GM18868 (cell line): ENCODE measurements around the gene FRMD3.
A peak's percentile ranks its signal among the peaks of the same experiment; 100 is the strongest.

Experiments used
- ATAC-seq: cut with Tn5 transposase; IDR thresholded peaks from one replicate; pipeline ENCODE4 v1.9.1; 2021; ENCODE audit warnings: mild to moderate bottlenecking, moderate library complexity; ENCODE audit not compliant: unreplicated experiment

Gene FRMD3

GRCh38 chr9:83343366-83343999, 194.7 kb downstream of the FRMD3 start:
- no peak for ATAC-seq

GRCh38 chr9:83342731-83343130, 195.5 kb downstream of the FRMD3 start:
- no peak for ATAC-seq

- no peak for ATAC-seq
Observed at GRCh38 chr9:83342006-83342405, 196.2 kb downstream of the FRMD3 start.

DNA sequence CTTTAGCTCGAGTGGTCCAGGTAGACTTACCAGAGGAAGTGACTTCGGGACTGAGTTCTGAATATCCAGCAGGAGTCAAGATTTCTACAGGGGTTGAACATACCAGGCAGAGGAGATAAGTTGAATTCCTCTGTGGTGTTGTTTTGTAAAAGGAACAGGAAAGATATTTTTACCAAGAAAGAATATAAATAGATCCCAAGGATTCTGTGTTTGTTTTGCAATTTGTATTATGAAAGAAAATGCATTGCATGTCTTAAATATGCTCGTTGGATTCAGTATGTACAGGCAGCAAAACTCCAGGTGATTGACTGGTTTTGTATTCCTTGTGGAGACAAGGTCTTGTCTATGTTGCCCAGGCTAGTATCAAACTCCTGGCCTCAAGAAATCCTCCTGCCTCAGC, 197.8 kb downstream of the FRMD3 start:
- ATAC-seq = no peak

GRCh38 chr9:83339435-83339834, 198.8 kb downstream of the FRMD3 start:
- ATAC-seq = no peak

- no peak for ATAC-seq
Observed at GRCh38 chr9:83336706-83337105, 201.5 kb downstream of the FRMD3 start.

DNA sequence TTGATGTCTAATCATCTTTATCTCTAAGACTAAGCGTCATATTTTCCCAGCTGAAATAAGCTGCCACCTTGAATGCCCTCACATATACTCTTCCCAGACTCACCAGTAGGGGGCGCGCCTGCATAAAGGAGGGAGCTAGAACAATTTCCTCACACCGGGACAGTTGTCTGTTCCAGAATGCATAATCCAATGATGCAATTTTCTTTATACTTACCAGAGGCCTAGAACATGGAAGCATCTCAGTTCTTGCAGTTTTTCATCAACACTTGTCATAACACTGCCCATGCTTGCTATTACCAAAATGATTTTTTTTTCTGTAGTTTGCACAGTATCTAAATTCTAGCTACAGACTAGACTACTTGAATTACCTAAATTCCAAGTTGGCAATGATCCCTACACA, 203.9 kb downstream of the FRMD3 start:
- peak; percentile 83 for ATAC-seq

DNA sequence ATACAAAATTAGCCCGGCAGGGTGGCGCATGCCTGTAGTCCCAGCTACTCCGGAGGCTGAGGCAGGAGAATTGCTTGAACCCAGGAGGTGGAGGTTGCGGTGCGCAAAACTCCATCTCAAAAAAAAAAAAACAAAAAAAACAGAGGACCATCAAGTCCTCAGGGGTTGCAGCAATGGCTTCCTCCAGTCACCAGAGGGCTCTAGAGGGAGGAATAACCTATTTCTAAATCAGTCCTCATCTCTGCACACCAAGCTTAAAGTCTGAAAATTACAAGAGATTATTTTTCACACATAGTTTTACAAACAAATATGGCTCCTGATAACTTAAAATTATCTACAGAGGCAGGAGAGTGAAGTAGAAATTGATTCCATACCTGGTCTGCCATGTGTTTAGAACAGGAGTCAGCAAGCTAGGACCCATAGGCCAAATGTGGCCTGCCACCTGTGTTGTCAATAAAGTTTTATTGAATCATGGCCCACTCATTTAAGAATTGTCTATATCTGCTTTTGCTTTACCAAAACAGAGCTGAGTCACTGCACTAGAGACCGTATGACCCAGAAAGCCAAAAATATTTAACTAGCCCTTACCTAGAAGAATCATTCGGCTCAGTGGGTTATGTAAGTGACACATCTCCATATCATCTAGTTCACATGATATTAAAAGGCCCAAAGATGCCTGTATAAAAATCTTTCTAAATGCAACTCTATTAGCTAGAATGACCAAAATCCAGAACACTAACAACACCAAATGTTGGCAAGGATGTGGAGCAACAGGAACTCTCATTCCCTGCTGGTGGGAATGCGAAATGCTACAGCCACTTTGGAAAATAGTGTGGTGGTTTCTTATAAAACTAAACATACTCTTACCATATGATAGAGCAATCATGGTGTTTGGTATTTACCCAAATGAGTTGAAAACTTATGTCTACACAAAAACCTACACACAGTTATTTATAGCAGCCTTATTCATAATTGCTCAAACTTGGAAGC, 207.7 kb downstream of the FRMD3 start:
- no peak for ATAC-seq

DNA sequence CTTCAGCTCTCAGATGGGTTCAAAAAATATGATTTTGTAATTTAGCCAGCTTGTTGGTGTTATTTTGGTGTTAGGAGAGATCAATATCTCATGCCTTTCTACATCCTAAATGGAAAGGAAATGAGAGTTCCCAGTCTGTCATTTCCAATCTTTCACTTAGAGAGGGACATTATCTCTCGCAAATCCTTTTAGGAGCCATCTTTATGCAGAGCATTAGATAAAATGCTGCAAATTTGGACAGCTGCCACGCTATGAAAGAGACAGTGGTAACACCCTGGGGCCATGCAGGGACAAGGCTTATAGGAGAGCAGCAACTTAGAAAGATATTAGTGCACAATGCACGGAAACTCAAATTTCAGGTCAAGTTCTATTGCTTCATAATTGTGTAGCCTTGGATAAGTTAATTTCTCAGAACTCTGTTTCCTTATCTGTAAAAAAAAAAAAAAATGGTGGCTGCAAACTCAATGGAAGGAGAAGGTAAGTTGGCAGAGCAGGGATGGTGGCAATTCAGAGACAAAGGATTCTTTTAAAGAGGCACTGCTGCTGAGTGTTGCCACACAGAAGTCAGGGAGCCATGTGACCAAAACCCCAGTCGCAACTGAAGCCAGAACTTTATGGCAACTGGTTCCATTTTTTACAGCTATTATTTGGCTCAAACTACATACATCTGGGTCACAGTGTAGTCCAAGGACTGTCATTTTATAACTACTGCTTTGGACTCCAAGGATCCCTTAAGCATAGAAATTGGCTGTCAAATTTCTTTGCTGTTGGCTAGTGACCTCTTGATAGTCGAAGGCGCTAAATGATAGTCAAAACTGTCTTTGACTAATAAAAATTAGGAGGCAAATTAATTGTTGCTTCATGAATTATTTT, 210.2 kb downstream of the FRMD3 start:
- ATAC-seq = no peak

- no peak for ATAC-seq
Observed at GRCh38 chr9:83327323-83327722, 210.9 kb downstream of the FRMD3 start.

- no peak for ATAC-seq
Observed at GRCh38 chr9:83323148-83323547, 215.1 kb downstream of the FRMD3 start.

DNA sequence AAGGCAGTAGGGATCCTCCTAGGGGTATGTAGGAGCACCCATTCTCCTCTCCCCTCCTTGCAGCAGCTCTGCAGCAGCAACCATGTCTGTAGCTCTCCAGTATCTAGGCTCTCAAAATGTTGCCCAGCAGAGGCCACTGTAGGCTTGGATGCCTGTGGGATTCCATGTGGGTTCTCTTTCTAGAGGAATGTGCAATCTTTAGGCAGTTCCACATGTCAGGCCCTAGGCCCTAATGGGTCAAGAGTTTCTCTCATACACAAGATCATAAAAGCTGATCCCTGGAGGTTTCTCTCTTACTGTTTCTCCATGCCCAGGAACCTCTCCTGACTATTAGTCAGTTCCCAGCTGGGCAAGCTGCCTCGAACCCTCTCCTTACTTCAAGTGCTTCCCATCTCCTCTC, 215.8 kb downstream of the FRMD3 start:
- no peak for ATAC-seq

GRCh38 chr9:83317244-83317643, 221.0 kb downstream of the FRMD3 start:
- ATAC-seq = no peak

DNA sequence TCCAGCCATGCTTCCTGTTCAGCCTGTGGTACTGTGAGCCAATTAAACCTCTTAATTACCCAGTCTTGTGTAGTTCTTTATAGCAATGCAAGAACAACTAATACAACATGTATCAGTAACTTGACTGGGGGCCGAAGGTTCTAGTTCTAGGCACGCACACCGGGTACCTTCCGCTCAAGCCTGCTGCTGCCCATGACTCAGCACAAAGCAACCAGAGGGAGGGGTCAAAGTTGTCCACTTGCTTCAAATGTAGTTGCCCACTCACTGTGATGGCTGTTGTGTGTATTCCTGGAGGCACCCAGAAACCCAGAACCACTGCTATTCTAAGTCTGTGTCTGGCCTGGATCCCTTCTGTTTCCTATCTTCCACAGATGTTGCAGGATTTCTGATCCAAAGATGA, 222.6 kb downstream of the FRMD3 start:
- ATAC-seq = no peak

- no peak for ATAC-seq
Observed at GRCh38 chr9:83313781-83314180, 224.4 kb downstream of the FRMD3 start.

- no peak for ATAC-seq
Observed at GRCh38 chr9:83312537-83312936, 225.7 kb downstream of the FRMD3 start.

- ATAC-seq = no peak
Observed at GRCh38 chr9:83307066-83307724, 231.0 kb downstream of the FRMD3 start.

DNA sequence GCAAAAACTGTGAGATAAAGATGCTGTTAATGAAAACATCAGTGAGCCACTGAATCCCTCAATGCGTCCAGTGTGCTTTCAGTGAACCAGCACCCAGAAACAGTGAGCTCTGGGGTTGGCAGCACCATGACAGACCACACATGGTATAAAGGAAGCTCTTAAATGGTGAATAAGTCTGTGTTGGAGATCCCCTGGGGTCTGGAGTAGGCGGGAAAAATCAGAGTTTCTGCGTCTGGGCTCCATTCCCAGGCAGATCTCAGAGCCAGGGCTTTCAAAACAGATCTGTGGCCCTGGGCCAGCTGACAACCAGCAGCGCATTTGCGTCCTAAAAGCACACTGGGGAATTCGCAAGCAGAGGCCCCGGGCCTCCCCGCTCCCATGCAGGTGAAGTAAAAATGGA, 233.5 kb downstream of the FRMD3 start:
- no peak for ATAC-seq

- ATAC-seq = peak; percentile 26
Observed at GRCh38 chr9:83299571-83299970, 238.6 kb downstream of the FRMD3 start.

DNA sequence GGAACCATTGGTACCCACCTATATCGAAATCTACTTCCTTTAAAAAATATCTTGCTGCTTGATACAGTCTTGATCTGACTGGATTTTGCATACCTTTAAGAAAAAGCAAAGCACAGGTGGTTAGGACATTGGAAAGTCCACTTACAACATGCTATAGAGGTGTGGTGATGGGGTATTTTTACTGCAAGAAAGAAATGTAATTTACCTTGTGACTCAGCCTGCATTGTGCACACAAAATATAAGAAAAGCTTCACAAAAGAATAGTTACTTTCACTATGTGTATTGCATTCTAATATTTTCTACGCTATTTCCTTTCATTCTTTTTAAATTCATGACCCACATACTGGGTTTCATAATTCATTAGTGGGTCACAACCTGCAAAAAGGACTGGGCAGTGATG, 239.1 kb downstream of the FRMD3 start:
- ATAC-seq = peak; percentile 50

DNA sequence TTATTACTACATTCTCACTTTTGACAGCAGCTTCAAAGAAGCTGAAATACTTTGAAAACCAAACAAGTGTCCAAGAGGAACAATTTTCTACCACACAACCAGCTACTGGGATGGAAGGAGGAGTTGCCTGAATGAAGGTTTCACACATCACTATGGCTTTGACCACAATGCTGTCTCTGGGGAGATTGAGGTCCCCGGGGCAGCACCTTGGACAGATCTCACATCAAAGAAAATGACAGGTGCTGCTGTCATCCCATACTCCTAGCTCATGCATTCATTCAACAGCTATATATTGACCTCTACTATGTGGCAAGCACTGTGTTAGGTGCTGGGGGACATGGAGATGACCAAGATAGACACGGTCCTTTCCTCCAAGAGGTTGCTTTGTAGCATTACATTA, 242.1 kb downstream of the FRMD3 start:
- ATAC-seq = peak; percentile 57
